SK-N-SH (cell line): Measurements from ENCODE around the gene TMEM271. TPM values are rescaled to one million over a fixed set of nuclear protein-coding genes. Genes with fewer than 3 reads are reported as not detected.

Experiments used
- CTCF ChIA-PET: fragments of 300-600, 350-600 bp; formaldehyde crosslinking; extraction: SDS; loops from one replicate; lab custom pipeline; 2021; lab: Yijun Ruan, JAX
- POLR2A ChIA-PET: fragments of 350-600 bp; sonication (Branson Sonifier 250); formaldehyde crosslinking; extraction: SDS; loops from one replicate; lab custom pipeline; 2020; ENCODE audit warnings: antibody characterized with exemption, inconsistent platforms; lab: Yijun Ruan, JAX
- DNase-seq: peaks from one replicate; pipeline ENCODE4 v3.0.0; 2012
- H2AFZ ChIP-seq: fragments of 200-600 bp; sonication (generic); 2 replicates; pipeline ENCODE4 v1.8.1; 2016; ENCODE audit warnings: antibody characterized with exemption, mild to moderate bottlenecking, low read depth
- H3F3A ChIP-seq: fragments of 200-600 bp; sonication (generic); replicated peaks from 2 replicates; pipeline ENCODE3; 2016; ENCODE audit warnings: antibody characterized with exemption, mild to moderate bottlenecking; ENCODE audit not compliant: insufficient read depth
- H3K27ac ChIP-seq, 2 experiments: fragments of 200-500 bp in 1 of 2; fragments of 200-600 bp in 1 of 2; sonication (Bioruptor generic) in 1 of 2; sonication (generic), shearing (Covaris generic) in 1 of 2; 2 replicates each; pipeline versions ENCODE4 v1.5.1 to v1.6.1; 2014 to 2016; ENCODE audit warnings: low read depth in 2 of 2, inconsistent platforms in 1 of 2, low read length in 1 of 2, mild to moderate bottlenecking in 1 of 2, mixed read lengths in 1 of 2
- H3K27me3 ChIP-seq: fragments of 200-600 bp; sonication (generic), shearing (Covaris generic); 2 replicates; pipeline ENCODE4 v1.6.1; 2016; ENCODE audit warnings: mixed run types; ENCODE audit not compliant: insufficient read depth
- H3K36me3 ChIP-seq, 2 experiments: fragments of 200-500 bp in 1 of 2; fragments of 200-600 bp in 1 of 2; sonication (Bioruptor generic) in 1 of 2; sonication (generic) in 1 of 2; replicated peaks in 1 of 2; 2 replicates each; pipeline versions ENCODE3 to v1.5.1; 2014 to 2016; ENCODE audit warnings: low read length in 1 of 2, mild to moderate bottlenecking in 1 of 2; ENCODE audit not compliant: insufficient read depth in 2 of 2, control insufficient read depth in 1 of 2
- H3K4me1 ChIP-seq, 2 experiments: fragments of 200-500 bp in 1 of 2; fragments of 200-600 bp in 1 of 2; sonication (Bioruptor generic) in 1 of 2; sonication (generic), shearing (Covaris generic) in 1 of 2; 2 replicates each; pipeline versions ENCODE4 v1.5.1 to v1.6.1; 2014 to 2016; ENCODE audit warnings: low read depth in 1 of 2, low read length in 1 of 2, mixed run types in 1 of 2; ENCODE audit not compliant: insufficient read depth in 2 of 2, control insufficient read depth in 1 of 2
- H3K4me2 ChIP-seq: fragments of 200-600 bp; sonication (generic), shearing (Covaris generic); 2 replicates; pipeline ENCODE4 v1.6.1; 2017; ENCODE audit warnings: mixed run types
- H3K4me3 ChIP-seq, 2 experiments: fragments of 200-500 bp in 1 of 2; fragments of 200-600 bp in 1 of 2; sonication (Bioruptor generic) in 1 of 2; sonication (generic), shearing (Covaris generic) in 1 of 2; 2 replicates each; pipeline versions ENCODE4 v1.5.1 to v1.8.1; 2014 to 2016; ENCODE audit warnings: low read depth in 2 of 2, inconsistent platforms in 1 of 2, low read length in 1 of 2, mild to moderate bottlenecking in 1 of 2, mixed read lengths in 1 of 2, moderate library complexity in 1 of 2
- H3K79me2 ChIP-seq: fragments of 200-600 bp; sonication (generic); 2 replicates; pipeline ENCODE4 v1.8.1; 2017; ENCODE audit warnings: mild to moderate bottlenecking; ENCODE audit not compliant: insufficient read depth
- H3K9ac ChIP-seq: fragments of 200-600 bp; sonication (generic); 2 replicates; pipeline ENCODE4 v1.6.1; 2017; ENCODE audit warnings: mixed run types
- H3K9me2 ChIP-seq: fragments of 200-600 bp; sonication (generic); 2 replicates; pipeline ENCODE4 v1.6.1; 2017; ENCODE audit warnings: mixed run types
- H3K9me3 ChIP-seq: fragments of 200-600 bp; sonication (generic); 2 replicates; pipeline ENCODE4 v1.6.1; 2017; ENCODE audit warnings: mixed run types, mild to moderate bottlenecking, moderate library complexity
- H4K20me1 ChIP-seq: fragments of 200-600 bp; sonication (generic); 2 replicates; pipeline ENCODE4 v1.6.1; 2017; ENCODE audit warnings: mild to moderate bottlenecking, mixed run types; ENCODE audit not compliant: insufficient read depth
- EZH2phosphoT487 ChIP-seq: fragments of 200-600 bp; sonication (generic); IDR thresholded peaks from 2 replicates; pipeline ENCODE4 v1.6.1; 2017; ENCODE audit warnings: low read depth, mixed run types, mild to moderate bottlenecking, antibody characterized with exemption, moderate library complexity, borderline replicate concordance
- FOSL2 ChIP-seq: IDR thresholded peaks from 2 replicates; pipeline ENCODE4 v1.4.0; 2012; ENCODE audit warnings: low read depth, mild to moderate bottlenecking, moderate library complexity, borderline replicate concordance
- FOXM1 ChIP-seq: IDR thresholded peaks from 2 replicates; pipeline ENCODE4 v1.4.0; 2012; ENCODE audit warnings: low read depth, mild to moderate bottlenecking
- MAX ChIP-seq: IDR thresholded peaks from 2 replicates; pipeline ENCODE4 v1.4.0; 2012; ENCODE audit warnings: low read depth
- NRF1 ChIP-seq: IDR thresholded peaks from 2 replicates; pipeline ENCODE4 v1.6.1; 2012; ENCODE audit warnings: low read depth, mild to moderate bottlenecking, low read length
- PBX3 ChIP-seq: IDR thresholded peaks from 2 replicates; pipeline ENCODE4; 2012
- REST ChIP-seq: IDR thresholded peaks from 2 replicates; pipeline ENCODE4 v1.6.1; 2012; ENCODE audit warnings: mild to moderate bottlenecking, low read depth, low read length, moderate library complexity
- RXRA ChIP-seq: IDR thresholded peaks from 2 replicates; pipeline ENCODE4 v1.4.0; 2012; ENCODE audit warnings: low read depth, mild to moderate bottlenecking, borderline replicate concordance
- TAF1 ChIP-seq: IDR thresholded peaks from 2 replicates; pipeline ENCODE4 v1.6.1; 2012; ENCODE audit warnings: low read depth, mild to moderate bottlenecking, low read length, moderate library complexity, borderline replicate concordance
- WGBS: methylation state at CpG from one replicate; pipeline ENCODE4 v1.1.6; 2017; ENCODE audit warnings: low lambda C conversion rate; 5-methylcytosine and 5-hydroxymethylcytosine counted together
- polyA plus RNA-seq, 3 experiments: library from polyadenylated mRNA; depleted of rRNA; stranded (reverse); fragments of >200 nt; gene quantifications; 2 replicates each; pipeline ENCODE4 v1.2.3, GENCODE V29; 2012

Gene TMEM271
- polyA plus RNA-seq, 1 of the 3 experiments (the other 2 are of a cell fraction) = not detected

GRCh38 chr4:576991-577498, 950 bp upstream of the TMEM271 start (continued):
- TF ChIP-seq FOXM1 (no peak), TAF1 (no peak), FOSL2 (no peak)

GRCh38 chr4:575281-576141, 584 bp downstream of the TMEM271 start:
- WGBS = no CpG with 5 or more reads among the region's 127 CpGs
- peak; percentile 96 for TF ChIP-seq REST
- TF ChIP-seq EZH2phosphoT487 = no peak
- no peak for TF ChIP-seq RXRA
- no peak for TF ChIP-seq MAX
- no peak for TF ChIP-seq PBX3
- TF ChIP-seq NRF1 = no peak
- H3K79me2 ChIP-seq = no peaks in the 10 kb centered on the region
- H3F3A ChIP-seq = no peaks in the 10 kb centered on the region
- no peaks in the 10 kb centered on the region for H3K9me2 ChIP-seq
- peak; percentile 68 for DNase-seq
- H3K9me3 ChIP-seq = no peaks in the 10 kb centered on the region
- ChIA-PET CTCF (no interaction called here), POLR2A (no interaction called here)
- H4K20me1 ChIP-seq = no peaks in the 10 kb centered on the region
- no peaks in the 10 kb centered on the region; a peak in 1 of 4 replicates for H3K4me1 ChIP-seq
- H2AFZ ChIP-seq = no peak overlapping the region
- H3K9ac ChIP-seq = no peak overlapping the region
- H3K4me3 ChIP-seq = no peak overlapping the region
- H3K27me3 ChIP-seq = peaks cover 62% of the 10 kb centered on the region
- H3K27ac ChIP-seq = no peak overlapping the region
- H3K36me3 ChIP-seq = no peaks in the 10 kb centered on the region
- no peak overlapping the region for H3K4me2 ChIP-seq
